ENCODE measurements around the gene PABPC1L.

Gene PABPC1L

GRCh38 chr20:44888226-44889103 is 21.4 kb upstream of the PABPC1L start:
- no peak for DNase-seq (ENCODE audit: extremely low read depth, low read depth)
- TF ChIP-seq, protein P1, sequence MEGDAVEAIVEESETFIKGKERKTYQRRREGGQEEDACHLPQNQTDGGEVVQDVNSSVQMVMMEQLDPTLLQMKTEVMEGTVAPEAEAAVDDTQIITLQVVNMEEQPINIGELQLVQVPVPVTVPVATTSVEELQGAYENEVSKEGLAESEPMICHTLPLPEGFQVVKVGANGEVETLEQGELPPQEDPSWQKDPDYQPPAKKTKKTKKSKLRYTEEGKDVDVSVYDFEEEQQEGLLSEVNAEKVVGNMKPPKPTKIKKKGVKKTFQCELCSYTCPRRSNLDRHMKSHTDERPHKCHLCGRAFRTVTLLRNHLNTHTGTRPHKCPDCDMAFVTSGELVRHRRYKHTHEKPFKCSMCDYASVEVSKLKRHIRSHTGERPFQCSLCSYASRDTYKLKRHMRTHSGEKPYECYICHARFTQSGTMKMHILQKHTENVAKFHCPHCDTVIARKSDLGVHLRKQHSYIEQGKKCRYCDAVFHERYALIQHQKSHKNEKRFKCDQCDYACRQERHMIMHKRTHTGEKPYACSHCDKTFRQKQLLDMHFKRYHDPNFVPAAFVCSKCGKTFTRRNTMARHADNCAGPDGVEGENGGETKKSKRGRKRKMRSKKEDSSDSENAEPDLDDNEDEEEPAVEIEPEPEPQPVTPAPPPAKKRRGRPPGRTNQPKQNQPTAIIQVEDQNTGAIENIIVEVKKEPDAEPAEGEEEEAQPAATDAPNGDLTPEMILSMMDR (IDR thresholded peaks at IDR 0.05; ENCODE audit: low read depth, low read length, missing control alignments), result no peak
- peak overlapping the region; percentile 70; the same call in 1 of the 2 replicates for H3K4me3 ChIP-seq (replicated peaks; ENCODE audit: low read depth, low read length)

DNA sequence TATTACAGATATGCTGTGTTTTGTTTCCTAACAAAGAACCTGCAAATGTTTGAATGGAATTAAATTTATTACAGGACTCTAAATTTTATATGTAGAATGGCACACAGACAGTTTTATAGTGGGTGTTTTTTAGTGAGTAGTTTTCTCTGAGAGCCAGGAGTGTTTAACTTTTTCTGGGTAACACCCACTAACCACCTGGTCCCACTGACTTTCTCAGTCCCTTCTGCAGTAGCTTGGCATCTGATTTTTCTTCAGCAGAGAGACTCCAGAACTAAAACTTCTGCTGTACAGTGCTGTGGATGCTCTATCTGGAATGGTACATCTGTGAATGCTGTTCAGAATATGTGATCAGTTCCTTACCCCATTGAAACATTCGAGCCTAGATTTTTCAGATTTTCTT is 18.0 kb upstream of the PABPC1L start:
- DNase-seq (ENCODE audit: extremely low read depth, low read depth), result no peak
- TF ChIP-seq, protein P1 (IDR thresholded peaks at IDR 0.05; ENCODE audit: low read depth, low read length, missing control alignments), result no peak
- no peak overlapping the region for H3K4me3 ChIP-seq (replicated peaks; ENCODE audit: low read depth, low read length)

GRCh38 chr20:44894959-44895358 is 14.9 kb upstream of the PABPC1L start:
- TF ChIP-seq, protein P1 (IDR thresholded peaks at IDR 0.05; ENCODE audit: low read depth, low read length, missing control alignments), result no peak

GRCh38 chr20:44896583-44896982 is 13.3 kb upstream of the PABPC1L start:
- TF ChIP-seq, protein P1 (IDR thresholded peaks at IDR 0.05; ENCODE audit: low read depth, low read length, missing control alignments), result no peak
- no peak overlapping the region for H3K4me3 ChIP-seq (replicated peaks; ENCODE audit: low read depth, low read length)
- no peak for DNase-seq (ENCODE audit: extremely low read depth, low read depth)

More at GRCh38 chr20:44894959-44895358, 14.9 kb upstream of the PABPC1L start:
- no peak overlapping the region for H3K4me3 ChIP-seq (replicated peaks; ENCODE audit: low read depth, low read length)
- no peak for DNase-seq (ENCODE audit: extremely low read depth, low read depth)

DNA sequence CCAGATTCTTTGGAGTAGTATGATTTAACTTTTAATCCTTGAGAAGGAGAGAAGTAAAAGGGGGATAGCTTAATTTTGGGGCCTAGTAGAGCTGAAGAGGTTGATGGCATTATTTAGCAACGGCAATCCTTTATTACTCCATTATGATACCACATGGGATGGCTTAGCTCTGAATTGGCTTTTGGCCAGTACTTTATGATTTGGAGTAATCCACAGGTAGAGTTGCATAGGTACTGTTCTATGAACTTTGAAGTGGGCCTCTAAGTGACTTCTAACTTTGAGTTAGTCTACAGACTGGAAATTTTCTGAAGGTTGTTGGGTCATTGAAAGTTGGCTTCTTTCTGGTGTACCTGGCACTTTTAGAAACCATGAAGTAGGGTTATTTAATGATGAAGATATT is 12.7 kb upstream of the PABPC1L start:
- DNase-seq (ENCODE audit: extremely low read depth, low read depth), result no peak
- no peak overlapping the region for H3K4me3 ChIP-seq (replicated peaks; ENCODE audit: low read depth, low read length)
- TF ChIP-seq, protein P1 (IDR thresholded peaks at IDR 0.05; ENCODE audit: low read depth, low read length, missing control alignments), result no peak

DNA sequence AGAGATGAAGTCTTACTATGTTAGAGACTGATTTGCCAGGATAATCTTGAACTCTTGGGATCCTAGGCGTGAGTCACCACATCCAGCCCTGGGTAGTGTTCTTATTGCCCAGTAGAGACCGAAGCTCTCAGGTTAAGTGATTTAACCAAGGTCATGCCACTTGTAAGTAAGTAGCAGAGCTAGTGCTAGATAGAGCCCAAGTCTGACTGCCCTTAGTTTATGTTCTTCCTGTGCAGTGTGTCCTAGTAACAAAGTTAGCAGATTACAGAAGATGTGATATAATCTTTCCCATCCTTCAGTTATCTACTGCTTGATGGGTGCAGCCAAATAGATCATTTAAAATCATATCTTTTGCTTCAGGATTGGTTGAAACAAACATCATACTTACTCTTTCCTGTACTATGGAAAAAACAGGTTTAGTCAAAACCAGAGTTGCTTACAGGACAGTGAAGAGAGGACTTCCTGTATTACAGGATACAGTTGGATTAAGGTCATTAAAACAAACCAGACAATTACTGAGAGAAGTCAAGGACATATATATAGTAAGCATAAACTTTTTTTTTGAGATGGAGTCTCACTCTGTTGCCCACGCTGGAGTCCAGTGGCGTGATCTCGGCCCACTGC is 9.5 kb upstream of the PABPC1L start:
- H3K4me3 ChIP-seq (replicated peaks; ENCODE audit: low read depth, low read length), result no peak overlapping the region
- TF ChIP-seq, protein P1 (IDR thresholded peaks at IDR 0.05; ENCODE audit: low read depth, low read length, missing control alignments), result no peak
- DNase-seq (ENCODE audit: extremely low read depth, low read depth), result no peak
